Central memory CD4-positive, alpha-beta T cell (primary cell): ENCODE data around the gene ISLR.

Experiments
- DNase-seq: peaks from one replicate; pipeline ENCODE4 v3.0.0; 2022

Gene ISLR

GRCh38 chr15:74213858-74214284 lies 40.4 kb downstream of the ISLR start:
- no peak for DNase-seq

- no peak for DNase-seq
Observed at GRCh38 chr15:74214324-74215021, 41.0 kb downstream of the ISLR start.

- DNase-seq = no peak
Observed at GRCh38 chr15:74215958-74216357, 42.4 kb downstream of the ISLR start.

- DNase-seq = no peak
Observed at GRCh38 chr15:74216949-74217348, 43.4 kb downstream of the ISLR start.

GRCh38 chr15:74217907-74218885 lies 44.7 kb downstream of the ISLR start:
- DNase-seq = no peak

- DNase-seq = no peak
Observed at GRCh38 chr15:74220475-74221248, 47.2 kb downstream of the ISLR start.

- DNase-seq = no peak
Observed at GRCh38 chr15:74221399-74222239, 48.1 kb downstream of the ISLR start.

- no peak for DNase-seq
Observed at GRCh38 chr15:74222240-74223119, 49.0 kb downstream of the ISLR start.

GRCh38 chr15:74225928-74226327 lies 52.4 kb downstream of the ISLR start:
- no peak for DNase-seq
